ENCODE results near the gene NREP. TPM values are rescaled to one million over a fixed set of nuclear protein-coding genes. Genes with fewer than 3 reads are reported as not detected.

The NREP gene
- total RNA-seq, 1 donor from 2014 or later: 179 TPM

GRCh38 chr5:111682641-111683040, 74.4 kb downstream of the NREP start:
- peaks cover 14 to 16% (median 14%) of the 10 kb centered on the region in 3 donors for H3K4me1 ChIP-seq (ENCODE audit: control insufficient read depth in 3 of 3, insufficient read depth in 3 of 3, low read length in 3 of 3)
- no peak overlapping the region for H3K9ac ChIP-seq (ENCODE audit: low read depth in 1 of 3, low read length in 3 of 3)
- H3K9me3 ChIP-seq (ENCODE audit: control insufficient read depth in 3 of 3, low read length in 3 of 3): no peaks in the 10 kb centered on the region
- no peaks in the 10 kb centered on the region for H3K27me3 ChIP-seq (ENCODE audit: control insufficient read depth in 3 of 3, insufficient read depth in 3 of 3, low read length in 3 of 3)
- H3K36me3 ChIP-seq (ENCODE audit: control insufficient read depth in 3 of 3, insufficient read depth in 3 of 3, low read length in 3 of 3): no peaks in the 10 kb centered on the region
- no peak overlapping the region for H3K27ac ChIP-seq (ENCODE audit: low read depth, low read length)
- no peak overlapping the region for H3K4me3 ChIP-seq (ENCODE audit: low read length in 3 of 3)

- Histone ChIP-seq H3K36me3 (ENCODE audit: control insufficient read depth in 3 of 3, insufficient read depth in 3 of 3, low read length in 3 of 3) (no peaks in the 10 kb centered on the region), H3K4me1 (ENCODE audit: control insufficient read depth in 3 of 3, insufficient read depth in 3 of 3, low read length in 3 of 3) (peaks cover 14 to 16% (median 14%) of the 10 kb centered on the region in 3 donors), H3K9ac (ENCODE audit: low read depth in 1 of 3, low read length in 3 of 3) (no peak overlapping the region), H3K4me3 (ENCODE audit: low read length in 3 of 3) (no peak overlapping the region), H3K27ac (ENCODE audit: low read depth, low read length) (peak overlapping the region; percentile 57), H3K9me3 (ENCODE audit: control insufficient read depth in 3 of 3, low read length in 3 of 3) (no peaks in the 10 kb centered on the region), H3K27me3 (ENCODE audit: control insufficient read depth in 3 of 3, insufficient read depth in 3 of 3, low read length in 3 of 3) (no peaks in the 10 kb centered on the region)
These were observed 74.9 kb downstream of the NREP start for GRCh38 chr5:111682121-111682520.

DNA sequence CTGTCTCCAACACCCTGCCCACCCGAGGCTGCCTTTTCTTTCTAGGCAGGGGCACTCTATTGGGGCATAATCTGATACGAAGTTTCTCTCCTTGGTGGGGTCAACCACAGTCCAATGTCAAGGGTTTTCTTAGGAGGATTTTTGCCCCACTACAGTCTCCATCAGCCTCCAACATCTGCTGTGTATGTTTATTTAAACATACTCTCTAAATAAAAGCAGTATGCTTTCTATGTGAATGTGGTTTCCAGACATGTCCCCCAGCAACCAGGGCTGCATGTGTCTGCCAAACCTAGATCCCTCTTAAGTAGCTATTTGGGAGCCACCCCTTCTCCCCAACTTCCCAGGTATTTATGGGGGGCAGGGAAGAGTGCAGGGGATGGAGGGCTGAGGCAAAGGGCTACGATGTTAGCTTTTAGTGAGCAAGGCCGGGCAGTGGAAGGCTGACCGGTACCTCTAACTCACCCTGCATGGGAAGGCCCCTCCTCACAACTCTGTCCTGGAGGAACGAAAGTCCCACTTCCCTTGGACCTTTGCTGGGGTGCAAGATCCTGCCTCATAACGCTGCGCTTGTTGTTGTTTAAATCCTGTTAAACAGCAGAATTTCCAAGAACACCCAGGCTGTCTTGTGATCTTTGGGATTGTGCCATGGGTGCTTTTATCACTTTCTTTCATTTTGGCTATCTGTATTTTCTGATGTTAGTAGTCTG, 75.4 kb downstream of the NREP start:
- Histone ChIP-seq H3K36me3 (ENCODE audit: control insufficient read depth in 3 of 3, insufficient read depth in 3 of 3, low read length in 3 of 3) (no peaks in the 10 kb centered on the region), H3K27me3 (ENCODE audit: control insufficient read depth in 3 of 3, insufficient read depth in 3 of 3, low read length in 3 of 3) (no peaks in the 10 kb centered on the region), H3K9me3 (ENCODE audit: control insufficient read depth in 3 of 3, low read length in 3 of 3) (no peaks in the 10 kb centered on the region), H3K4me1 (ENCODE audit: control insufficient read depth in 3 of 3, insufficient read depth in 3 of 3, low read length in 3 of 3) (peaks cover 14 to 16% (median 14%) of the 10 kb centered on the region in 3 donors), H3K4me3 (ENCODE audit: low read length in 3 of 3) (peak overlapping the region in 2 of 3 donors; percentile 11 to 57), H3K9ac (ENCODE audit: low read depth in 1 of 3, low read length in 3 of 3) (peak overlapping the region in 2 of 3 donors; percentile 3 to 23), H3K27ac (ENCODE audit: low read depth, low read length) (peak overlapping the region; percentile 57)

DNA sequence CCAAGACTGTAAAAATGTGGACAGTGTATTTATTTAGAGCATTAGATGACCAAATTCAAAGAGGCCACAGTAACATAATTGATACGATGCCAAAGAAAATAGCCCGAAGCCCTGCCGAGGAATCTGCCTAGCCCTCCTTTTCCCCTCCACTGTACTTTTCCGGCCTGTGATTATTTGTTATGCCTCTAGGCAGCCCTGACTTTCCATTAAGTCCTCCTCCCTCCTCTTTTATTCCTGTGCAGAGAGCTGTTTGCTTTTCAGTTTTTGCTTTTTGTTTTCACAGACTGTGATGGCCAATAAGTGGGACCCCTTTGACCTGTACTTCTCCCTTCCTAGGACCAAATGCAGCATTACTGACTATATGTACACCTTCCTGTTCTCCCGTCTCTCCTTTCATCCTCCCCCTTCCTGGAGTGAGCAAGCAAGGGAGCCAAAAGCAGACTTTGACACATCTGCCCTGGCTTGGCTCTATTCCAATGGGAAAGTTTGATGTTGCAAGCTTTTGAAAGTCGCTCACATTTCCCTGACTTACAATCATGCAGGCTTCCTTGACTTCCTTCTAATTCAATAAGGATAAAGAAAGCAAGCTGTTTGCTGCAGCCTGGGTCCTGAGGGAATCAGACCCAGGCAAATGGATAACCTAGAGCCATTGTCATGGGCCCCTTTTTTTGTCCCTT, 76.1 kb downstream of the NREP start:
- Histone ChIP-seq H3K9me3 (ENCODE audit: control insufficient read depth in 3 of 3, low read length in 3 of 3) (no peaks in the 10 kb centered on the region), H3K36me3 (ENCODE audit: control insufficient read depth in 3 of 3, insufficient read depth in 3 of 3, low read length in 3 of 3) (no peaks in the 10 kb centered on the region), H3K27ac (ENCODE audit: low read depth, low read length) (peak overlapping the region; percentile 57), H3K9ac (ENCODE audit: low read depth in 1 of 3, low read length in 3 of 3) (peak overlapping the region in 2 of 3 donors; percentile 3 to 23), H3K27me3 (ENCODE audit: control insufficient read depth in 3 of 3, insufficient read depth in 3 of 3, low read length in 3 of 3) (no peaks in the 10 kb centered on the region), H3K4me1 (ENCODE audit: control insufficient read depth in 3 of 3, insufficient read depth in 3 of 3, low read length in 3 of 3) (peaks cover 14 to 16% (median 14%) of the 10 kb centered on the region in 3 donors), H3K4me3 (ENCODE audit: low read length in 3 of 3) (peak overlapping the region in 2 of 3 donors; percentile 24 to 57)

DNA sequence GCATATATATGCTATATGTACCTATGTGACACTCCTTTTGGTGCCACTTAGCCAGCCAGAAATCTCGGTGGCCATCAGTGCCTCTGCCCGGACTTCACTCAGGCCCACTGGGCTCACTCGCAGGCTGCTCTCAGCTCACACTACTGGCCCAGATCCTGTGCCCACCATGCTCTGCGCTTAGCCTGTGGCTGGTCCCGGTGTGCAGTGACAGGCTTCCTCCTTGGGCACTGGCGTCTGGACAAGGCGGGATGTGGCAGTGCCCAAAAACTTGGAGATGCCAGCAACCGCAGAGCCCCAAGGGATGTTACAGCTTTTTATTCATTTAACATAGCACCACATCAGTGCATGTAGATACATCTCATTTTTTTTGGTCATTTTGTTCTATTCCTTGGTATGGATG, 77.4 kb downstream of the NREP start:
- no peaks in the 10 kb centered on the region for H3K27me3 ChIP-seq (ENCODE audit: control insufficient read depth in 3 of 3, insufficient read depth in 3 of 3, low read length in 3 of 3)
- no peak overlapping the region for H3K4me3 ChIP-seq (ENCODE audit: low read length in 3 of 3)
- H3K27ac ChIP-seq (ENCODE audit: low read depth, low read length): no peak overlapping the region
- H3K4me1 ChIP-seq (ENCODE audit: control insufficient read depth in 3 of 3, insufficient read depth in 3 of 3, low read length in 3 of 3): peaks cover 14 to 16% (median 14%) of the 10 kb centered on the region in 3 donors
- no peaks in the 10 kb centered on the region for H3K36me3 ChIP-seq (ENCODE audit: control insufficient read depth in 3 of 3, insufficient read depth in 3 of 3, low read length in 3 of 3)
- H3K9me3 ChIP-seq (ENCODE audit: control insufficient read depth in 3 of 3, low read length in 3 of 3): no peaks in the 10 kb centered on the region
- H3K9ac ChIP-seq (ENCODE audit: low read depth in 1 of 3, low read length in 3 of 3): no peak overlapping the region

Small RNA genes within 50 kb of the gene (small RNA-seq; reads per million reads assigned to genes)
- gene RN7SKP57: not detected

Other genes with a start within 250 kb of the NREP start
- 9.9 TPM for gene STARD4, start 244.7 kb downstream of the NREP start, total RNA-seq